ENCODE data around the gene SLC22A17. TPM values are rescaled to one million over a fixed set of nuclear protein-coding genes. Genes with fewer than 3 reads are reported as not detected.
A peak's percentile ranks its signal among the peaks of the same experiment; 100 is the strongest.

Gene SLC22A17
- total and polyA plus RNA-seq, 9 of the 15 experiments (the other 6 are each of a cell fraction or from before 2014, with no cell fraction given): 0.07 to 0.09 TPM; not detected in 7

- TF ChIP-seq PATZ1 (CRISPR knock-in tag; IDR thresholded peaks at IDR 0.05; ENCODE audit: borderline replicate concordance) (0 out of 2 replicates have a peak, but pooled peaks have one; percentile 17), CEBPZ (IDR thresholded peaks at IDR 0.05; ENCODE audit: borderline replicate concordance, low read depth, low read length) (peak; percentile 98), GABPA (tag; conservative IDR thresholded peaks at IDR 0.05; ENCODE audit: low read depth) (peak; percentile 88), SUPT5H (IDR thresholded peaks at IDR 0.05) (peak; percentile 77), NKRF (IDR thresholded peaks at IDR 0.05; ENCODE audit: borderline replicate concordance) (peak; percentile 49; the same call in 1 of the 2 replicates)
Measured at GRCh38 chr14:23320584-23321571, 31.8 kb downstream of the SLC22A17 start, which contains the start of gene PABPN1 (continued).
